Measurements from ENCODE around the gene IL36B.

Gene IL36B

GRCh38 chr2:113009622-113010021, 43.0 kb downstream of the IL36B start:
- no peak for DNase-seq (ENCODE audit: low spot score)

- DNase-seq (ENCODE audit: low spot score): no peak
Observed at GRCh38 chr2:113007250-113007649, 45.4 kb downstream of the IL36B start.

GRCh38 chr2:113005030-113005509, 47.6 kb downstream of the IL36B start, which contains the start of gene IL36A:
Gene IL36A, plus strand, starts transcription at chr2:113005459. Its CDS starts 413 bp downstream, at chr2:113005872.
- DNase-seq (ENCODE audit: low spot score): no peak

GRCh38 chr2:113002677-113003076, 50.0 kb downstream of the IL36B start:
- no peak for DNase-seq (ENCODE audit: low spot score)

- DNase-seq (ENCODE audit: low spot score): no peak
Observed at GRCh38 chr2:113000436-113000835, 52.2 kb downstream of the IL36B start.

GRCh38 chr2:112997151-112997550, 55.5 kb downstream of the IL36B start:
- no peak for DNase-seq (ENCODE audit: low spot score)

GRCh38 chr2:112996635-112997034, 56.0 kb downstream of the IL36B start:
- no peak for DNase-seq (ENCODE audit: low spot score)

GRCh38 chr2:112995346-112995920, 57.2 kb downstream of the IL36B start:
- DNase-seq (ENCODE audit: low spot score): no peak

- DNase-seq (ENCODE audit: low spot score): no peak
Observed at GRCh38 chr2:112994648-112995047, 58.0 kb downstream of the IL36B start.

GRCh38 chr2:112993831-112994230, 58.8 kb downstream of the IL36B start:
- DNase-seq (ENCODE audit: low spot score): no peak

GRCh38 chr2:112989611-112990010, 63.1 kb downstream of the IL36B start:
- no peak for DNase-seq (ENCODE audit: low spot score)

- DNase-seq (ENCODE audit: low spot score): no peak
Observed at GRCh38 chr2:112985090-112985489, 67.6 kb downstream of the IL36B start.

- DNase-seq (ENCODE audit: low spot score): no peak
Observed at GRCh38 chr2:112980537-112980936, 72.1 kb downstream of the IL36B start.

- DNase-seq (ENCODE audit: low spot score): no peak
Observed at GRCh38 chr2:112979731-112980130, 72.9 kb downstream of the IL36B start.

- no peak for DNase-seq (ENCODE audit: low spot score)
Observed at GRCh38 chr2:112977559-112978056, 75.1 kb downstream of the IL36B start, which contains the start of gene IL36G. Gene IL36G, plus strand, starts transcription at chr2:112978006. Its CDS starts 633 bp downstream, at chr2:112978639.
